ENCODE data around the gene CELSR1.

DNA sequence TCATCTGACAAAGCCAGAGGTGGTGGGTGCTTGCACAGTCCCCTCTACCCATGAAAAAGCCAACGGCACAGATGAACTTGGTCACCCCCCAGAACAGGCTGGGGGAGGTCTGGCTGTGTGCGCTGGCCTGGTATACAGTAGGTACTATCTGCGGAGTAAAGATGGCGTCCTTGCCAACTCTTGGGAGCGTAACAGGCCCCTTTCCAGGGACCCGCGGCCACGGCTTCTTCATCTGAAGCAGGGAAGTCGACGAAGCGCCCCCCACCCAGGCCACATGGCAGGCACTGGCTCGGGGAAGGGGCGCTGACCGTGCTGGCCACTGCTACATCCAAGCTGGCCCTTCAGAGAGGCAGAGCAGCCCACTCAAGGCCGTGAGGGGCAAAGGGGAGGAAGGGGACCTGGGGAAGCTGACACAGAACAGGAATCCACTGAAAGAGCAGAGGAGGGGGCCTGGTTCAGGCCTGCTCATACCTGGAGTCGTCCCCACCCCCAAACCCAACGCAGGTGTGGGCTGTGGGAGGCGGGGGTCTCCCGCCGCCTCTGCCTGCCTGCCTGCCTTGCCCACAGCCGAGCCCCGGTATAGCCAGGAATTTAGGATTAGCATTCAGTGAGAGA, 75.7 kb downstream of the CELSR1 start:
- TF ChIP-seq ZZZ3 (CRISPR knock-in tag; IDR thresholded peaks at IDR 0.05; ENCODE audit: borderline replicate concordance) (no peak), RFX5 (IDR thresholded peaks at IDR 0.05; ENCODE audit: low read depth, low read length) (no peak)
